SK-N-SH treated with all-trans-retinoic acid at 6 μM for 48 hours (cell line): ENCODE data around the gene ISLR2.

Source experiments
- ARNTL ChIP-seq: fragments of 450-650 bp; formaldehyde crosslinking; IDR thresholded peaks from 2 replicates; pipeline ENCODE4 v1.5.0; 2020; ENCODE audit warnings: low read depth, mild to moderate bottlenecking, moderate library complexity, borderline replicate concordance
- CSDC2 ChIP-seq: fragments of 250-450 bp; sonication (Bioruptor Pico); IDR thresholded peaks from 2 replicates; pipeline ENCODE4 v1.5.0; 2020; ENCODE audit warnings: mild to moderate bottlenecking, moderate library complexity
- ESRRG ChIP-seq: fragments of 250-450 bp; sonication (Bioruptor Pico); IDR thresholded peaks from 2 replicates; pipeline ENCODE4 v1.6.1; 2021; ENCODE audit warnings: mild to moderate bottlenecking
- ISL1 ChIP-seq: fragments of 250-450 bp; sonication (Bioruptor Pico); IDR thresholded peaks from 2 replicates; pipeline ENCODE4 v2.1.2; 2022; ENCODE audit warnings: mild to moderate bottlenecking, moderate library complexity
- TCF4 ChIP-seq: fragments of 250-450 bp; sonication (Bioruptor Pico); IDR thresholded peaks from 2 replicates; pipeline ENCODE4 v1.8.0; 2021; ENCODE audit warnings: mild to moderate bottlenecking, moderate library complexity, borderline replicate concordance
- ZFP3 ChIP-seq: fragments of 250-450 bp; sonication (Bioruptor Pico); IDR thresholded peaks from 2 replicates; pipeline ENCODE4 v1.5.0; 2020; ENCODE audit warnings: mild to moderate bottlenecking, moderate library complexity
- ZNF565 ChIP-seq: fragments of 450-650 bp; formaldehyde crosslinking; conservative IDR thresholded peaks from 2 replicates; pipeline ENCODE4 v1.5.0; 2020; ENCODE audit warnings: low read depth, mild to moderate bottlenecking, moderate library complexity
- ZNF70 ChIP-seq: fragments of 450-650 bp; formaldehyde crosslinking; IDR thresholded peaks from 2 replicates; pipeline ENCODE4 v1.5.0; 2020; ENCODE audit warnings: mild to moderate bottlenecking, moderate library complexity
- TF ChIP-seq, protein P1 (sequence below): fragments of 250-450 bp; sonication (Bioruptor Pico); IDR thresholded peaks from 2 replicates; pipeline ENCODE4 v1.5.1; 2020; ENCODE audit warnings: low read depth, mild to moderate bottlenecking, moderate library complexity

DNA sequence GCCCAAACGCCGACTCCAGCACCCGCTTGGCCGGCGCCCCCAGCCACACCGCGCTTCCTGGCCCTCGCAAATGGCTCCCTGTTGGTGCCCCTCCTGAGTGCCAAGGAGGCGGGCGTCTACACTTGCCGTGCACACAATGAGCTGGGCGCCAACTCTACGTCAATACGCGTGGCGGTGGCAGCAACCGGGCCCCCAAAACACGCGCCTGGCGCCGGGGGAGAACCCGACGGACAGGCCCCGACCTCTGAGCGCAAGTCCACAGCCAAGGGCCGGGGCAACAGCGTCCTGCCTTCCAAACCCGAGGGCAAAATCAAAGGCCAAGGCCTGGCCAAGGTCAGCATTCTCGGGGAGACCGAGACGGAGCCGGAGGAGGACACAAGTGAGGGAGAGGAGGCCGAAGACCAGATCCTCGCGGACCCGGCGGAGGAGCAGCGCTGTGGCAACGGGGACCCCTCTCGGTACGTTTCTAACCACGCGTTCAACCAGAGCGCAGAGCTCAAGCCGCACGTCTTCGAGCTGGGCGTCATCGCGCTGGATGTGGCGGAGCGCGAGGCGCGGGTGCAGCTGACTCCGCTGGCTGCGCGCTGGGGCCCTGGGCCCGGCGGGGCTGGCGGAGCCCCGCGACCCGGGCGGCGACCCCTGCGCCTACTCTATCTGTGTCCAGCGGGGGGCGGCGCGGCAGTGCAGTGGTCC is 3.5 kb downstream of the ISLR2 start:
- no peak for TF ChIP-seq ISL1
- TF ChIP-seq ZNF565 (CRISPR knock-in tag): no peak
- TF ChIP-seq CSDC2 (CRISPR knock-in tag): no peak
- TF ChIP-seq ARNTL (CRISPR knock-in tag): no peak
- no peak for TF ChIP-seq ESRRG (CRISPR knock-in tag)
- TF ChIP-seq ZFP3 (CRISPR knock-in tag): no peak
- no peak for TF ChIP-seq ZNF70 (CRISPR knock-in tag)
- TF ChIP-seq, protein P1, sequence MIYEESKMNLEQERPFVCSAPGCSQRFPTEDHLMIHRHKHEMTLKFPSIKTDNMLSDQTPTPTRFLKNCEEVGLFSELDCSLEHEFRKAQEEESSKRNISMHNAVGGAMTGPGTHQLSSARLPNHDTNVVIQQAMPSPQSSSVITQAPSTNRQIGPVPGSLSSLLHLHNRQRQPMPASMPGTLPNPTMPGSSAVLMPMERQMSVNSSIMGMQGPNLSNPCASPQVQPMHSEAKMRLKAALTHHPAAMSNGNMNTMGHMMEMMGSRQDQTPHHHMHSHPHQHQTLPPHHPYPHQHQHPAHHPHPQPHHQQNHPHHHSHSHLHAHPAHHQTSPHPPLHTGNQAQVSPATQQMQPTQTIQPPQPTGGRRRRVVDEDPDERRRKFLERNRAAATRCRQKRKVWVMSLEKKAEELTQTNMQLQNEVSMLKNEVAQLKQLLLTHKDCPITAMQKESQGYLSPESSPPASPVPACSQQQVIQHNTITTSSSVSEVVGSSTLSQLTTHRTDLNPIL (CRISPR knock-in tag): no peak
- TF ChIP-seq TCF4 (CRISPR knock-in tag): no peak
